MM.1S (cell line): ENCODE measurements around the gene ISG20.
A peak's percentile ranks its signal among the peaks of the same experiment; 100 is the strongest.

Experiments used
- DNase-seq: peaks from one replicate; pipeline ENCODE4 v3.0.0-alpha.2; 2015
- H2AFZ ChIP-seq: fragments of 300-600 bp; sonication (generic); 2 replicates; pipeline ENCODE4 v1.6.0; 2016; ENCODE audit warnings: antibody characterized with exemption, low read length
- H3F3A ChIP-seq: fragments of 300-600 bp; sonication (generic); 2 replicates; pipeline ENCODE4 v1.6.1; 2016; ENCODE audit warnings: mild to moderate bottlenecking, antibody characterized with exemption, low read length, moderate library complexity, mixed read lengths; ENCODE audit not compliant: insufficient read depth
- H3K27ac ChIP-seq: fragments of 300-600 bp; sonication (generic); 2 replicates; pipeline ENCODE4 v1.5.1; 2016; ENCODE audit warnings: mild to moderate bottlenecking, low read length
- H3K27me3 ChIP-seq: fragments of 300-600 bp; sonication (generic); replicated peaks from 2 replicates; pipeline ENCODE4 v1.6.0; 2016; ENCODE audit warnings: low read length; ENCODE audit not compliant: insufficient read depth
- H3K36me3 ChIP-seq: fragments of 300-600 bp; sonication (generic); replicated peaks from 2 replicates; pipeline ENCODE4 v1.6.1; 2016; ENCODE audit warnings: mild to moderate bottlenecking, low read length, mixed read lengths; ENCODE audit not compliant: insufficient read depth
- H3K4me1 ChIP-seq: fragments of 300-600 bp; sonication (generic); 2 replicates; pipeline ENCODE4 v1.6.1; 2016; ENCODE audit warnings: low read length, mixed read lengths
- H3K4me2 ChIP-seq: fragments of 300-600 bp; sonication (generic); 2 replicates; pipeline ENCODE4 v1.6.0; 2016; ENCODE audit warnings: low read depth, low read length
- H3K4me3 ChIP-seq: fragments of 300-600 bp; sonication (generic); 2 replicates; pipeline ENCODE4 v1.5.1; 2016; ENCODE audit warnings: low read length, mixed read lengths
- H3K79me2 ChIP-seq: fragments of 300-600 bp; sonication (generic); 2 replicates; pipeline ENCODE4 v1.6.1; 2016; ENCODE audit warnings: mixed run types, low read length, mixed read lengths
- H3K9ac ChIP-seq: fragments of 300-600 bp; sonication (generic); 2 replicates; pipeline ENCODE4 v1.6.1; 2016; ENCODE audit warnings: low read length, mixed read lengths
- H3K9me2 ChIP-seq: fragments of 300-600 bp; sonication (generic); replicated peaks from 2 replicates; pipeline ENCODE4 v1.6.1; 2016; ENCODE audit warnings: mild to moderate bottlenecking, low read length, mixed read lengths; ENCODE audit not compliant: insufficient read depth
- H3K9me3 ChIP-seq: fragments of 300-600 bp; sonication (generic); replicated peaks from 2 replicates; pipeline ENCODE4 v1.6.1; 2016; ENCODE audit warnings: mild to moderate bottlenecking, low read length, mixed read lengths; ENCODE audit not compliant: insufficient read depth
- H4K20me1 ChIP-seq: fragments of 300-600 bp; sonication (generic); 2 replicates; pipeline ENCODE4 v1.6.1; 2016; ENCODE audit warnings: mild to moderate bottlenecking, low read length, moderate library complexity, mixed read lengths; ENCODE audit not compliant: insufficient read depth
- EZH2 ChIP-seq: fragments of 300-600 bp; sonication (generic); optimal IDR thresholded peaks from 2 replicates; pipeline ENCODE3; 2017; ENCODE audit warnings: low read depth, mild to moderate bottlenecking, antibody characterized with exemption, low read length, mixed read lengths
- EZH2phosphoT487 ChIP-seq: fragments of 300-600 bp; sonication (generic); IDR thresholded peaks from 2 replicates; pipeline ENCODE4 v1.6.1; 2018; ENCODE audit warnings: antibody characterized with exemption, low read length
- TF ChIP-seq, protein P1 (sequence below): fragments of 300-600 bp; sonication (generic); IDR thresholded peaks from 2 replicates; pipeline ENCODE4 v1.5.1; 2016; ENCODE audit warnings: antibody characterized with exemption, low read length, mixed read lengths

ISG20 gene

GRCh38 chr15:88627463-88627862 lies 11.4 kb upstream of the ISG20 start:
- Histone ChIP-seq H2AFZ (no peak overlapping the region), H3K4me2 (peak overlapping the region; percentile 45), H3K27ac (peak overlapping the region; percentile 84; the same call in 1 of the 2 replicates), H3K4me3 (no peak overlapping the region), H3K4me1 (peaks cover 71% of the 10 kb centered on the region), H3K9me2 (no peaks in the 10 kb centered on the region), H3K36me3 (peaks cover 37% of the 10 kb centered on the region), H4K20me1 (peaks cover 28% of the 10 kb centered on the region), H3K9ac (peak overlapping the region; percentile 38; the same call in 1 of the 2 replicates), H3K27me3 (no peaks in the 10 kb centered on the region), H3K79me2 (peaks cover 98% of the 10 kb centered on the region), H3K9me3 (no peaks in the 10 kb centered on the region), H3F3A (peaks cover 57% of the 10 kb centered on the region)
- peak; percentile 88 for DNase-seq
- TF ChIP-seq EZH2phosphoT487 (no peak), EZH2 (no peak)
- TF ChIP-seq, protein P1, sequence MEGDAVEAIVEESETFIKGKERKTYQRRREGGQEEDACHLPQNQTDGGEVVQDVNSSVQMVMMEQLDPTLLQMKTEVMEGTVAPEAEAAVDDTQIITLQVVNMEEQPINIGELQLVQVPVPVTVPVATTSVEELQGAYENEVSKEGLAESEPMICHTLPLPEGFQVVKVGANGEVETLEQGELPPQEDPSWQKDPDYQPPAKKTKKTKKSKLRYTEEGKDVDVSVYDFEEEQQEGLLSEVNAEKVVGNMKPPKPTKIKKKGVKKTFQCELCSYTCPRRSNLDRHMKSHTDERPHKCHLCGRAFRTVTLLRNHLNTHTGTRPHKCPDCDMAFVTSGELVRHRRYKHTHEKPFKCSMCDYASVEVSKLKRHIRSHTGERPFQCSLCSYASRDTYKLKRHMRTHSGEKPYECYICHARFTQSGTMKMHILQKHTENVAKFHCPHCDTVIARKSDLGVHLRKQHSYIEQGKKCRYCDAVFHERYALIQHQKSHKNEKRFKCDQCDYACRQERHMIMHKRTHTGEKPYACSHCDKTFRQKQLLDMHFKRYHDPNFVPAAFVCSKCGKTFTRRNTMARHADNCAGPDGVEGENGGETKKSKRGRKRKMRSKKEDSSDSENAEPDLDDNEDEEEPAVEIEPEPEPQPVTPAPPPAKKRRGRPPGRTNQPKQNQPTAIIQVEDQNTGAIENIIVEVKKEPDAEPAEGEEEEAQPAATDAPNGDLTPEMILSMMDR = no peak

DNA sequence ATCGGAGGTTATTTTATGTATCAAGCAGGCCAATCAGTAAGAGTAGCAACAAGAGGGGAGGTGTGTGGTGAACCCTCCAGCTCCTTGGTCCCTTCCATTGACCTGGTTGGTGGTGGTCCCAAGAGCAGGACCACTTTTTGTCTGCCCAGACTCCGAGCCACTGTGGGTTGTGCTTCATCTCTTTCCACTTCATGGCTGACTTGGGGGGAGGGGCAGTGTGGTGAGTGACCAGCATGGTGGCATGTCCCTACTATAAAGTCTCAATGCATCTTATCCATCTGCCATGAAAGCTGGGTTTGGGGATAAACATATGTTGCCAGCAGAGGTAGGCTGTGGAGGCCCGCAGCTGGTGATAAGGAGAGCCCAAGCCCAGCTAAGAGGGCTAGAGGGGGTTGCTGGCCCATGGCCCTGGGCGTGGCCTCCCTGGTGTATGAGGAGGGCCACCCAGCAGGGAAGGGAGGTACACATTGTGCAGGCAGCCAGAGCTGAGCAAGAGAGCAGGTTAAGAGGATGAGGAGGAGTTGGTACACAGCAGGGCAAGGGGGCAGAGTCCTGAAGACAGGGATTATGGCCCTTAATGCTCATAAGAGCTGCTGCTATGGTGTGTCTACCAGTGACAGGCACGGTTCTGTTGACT lies 10.7 kb upstream of the ISG20 start:
- peak overlapping the region; percentile 84; the same call in 1 of the 2 replicates for H3K27ac ChIP-seq
- H3K4me1 ChIP-seq = peaks cover 68% of the 10 kb centered on the region
- peak overlapping the region; percentile 25 for H3K9ac ChIP-seq
- TF ChIP-seq, protein P1 = no peak
- TF ChIP-seq EZH2phosphoT487 = no peak
- no peak for TF ChIP-seq EZH2
- H3K9me3 ChIP-seq = no peaks in the 10 kb centered on the region
- H4K20me1 ChIP-seq = peaks cover 24% of the 10 kb centered on the region
- H3K36me3 ChIP-seq = peaks cover 37% of the 10 kb centered on the region
- H2AFZ ChIP-seq = no peak overlapping the region
- no peak for DNase-seq
- H3K9me2 ChIP-seq = no peaks in the 10 kb centered on the region
- no peak overlapping the region for H3K4me3 ChIP-seq
- H3K27me3 ChIP-seq = no peaks in the 10 kb centered on the region
- peak overlapping the region; percentile 38 for H3K4me2 ChIP-seq
- H3F3A ChIP-seq = peaks cover 53% of the 10 kb centered on the region
- peaks cover 96% of the 10 kb centered on the region for H3K79me2 ChIP-seq

GRCh38 chr15:88629071-88629470 lies 9.7 kb upstream of the ISG20 start:
- H3K4me1 ChIP-seq = peaks cover 68% of the 10 kb centered on the region
- H3K36me3 ChIP-seq = peaks cover 37% of the 10 kb centered on the region
- H3K9me3 ChIP-seq = no peaks in the 10 kb centered on the region
- no peaks in the 10 kb centered on the region for H3K9me2 ChIP-seq
- DNase-seq = no peak
- H2AFZ ChIP-seq = no peak overlapping the region
- no peak overlapping the region for H3K4me3 ChIP-seq
- H3K4me2 ChIP-seq = no peak overlapping the region
- H3F3A ChIP-seq = peaks cover 53% of the 10 kb centered on the region
- no peaks in the 10 kb centered on the region for H3K27me3 ChIP-seq
- H3K9ac ChIP-seq = no peak overlapping the region
- no peak overlapping the region for H3K27ac ChIP-seq
- peaks cover 93% of the 10 kb centered on the region for H3K79me2 ChIP-seq
- peaks cover 14% of the 10 kb centered on the region for H4K20me1 ChIP-seq
- no peak for TF ChIP-seq EZH2phosphoT487
- TF ChIP-seq, protein P1 = no peak
- no peak for TF ChIP-seq EZH2
